Measurements from ENCODE around the gene NUP62CL. TPM values are rescaled to one million over a fixed set of nuclear protein-coding genes. Genes with fewer than 3 reads are reported as not detected.

The NUP62CL gene
- total RNA-seq, 2 experiments from 2014 or later = 10.6 to 37.6 TPM

- H3K4me1 ChIP-seq (ENCODE audit: insufficient read depth, low read length, poor library complexity, severe bottlenecking) = peaks cover 9% of the 10 kb centered on the region
- ChIA-PET CTCF (ENCODE audit: unreplicated experiment) (no interaction called here), POLR2A (interaction anchor here (0.8 to 1.2 kb wide), 2 partner anchors 11 to 332 kb away, joined by 3 to 4 read pairs; no protein-coding TSS in a partner anchor)
- BruUV-seq (replicated peaks) = no TSS peak
- no peaks in the 10 kb centered on the region; the same call in 1 of the 2 replicates for H4K20me1 ChIP-seq (ENCODE audit: insufficient read depth, low read length)
- peaks cover 26% of the 10 kb centered on the region for H3K36me3 ChIP-seq (ENCODE audit: insufficient read depth, low read length)
- peak overlapping the region; percentile 88 for H3K4me3 ChIP-seq (ENCODE audit: low read depth, low read length, poor library complexity, severe bottlenecking)
- H3K27ac ChIP-seq (ENCODE audit: low read depth, low read length, poor library complexity, severe bottlenecking) = no peak overlapping the region
- H3K4me2 ChIP-seq (ENCODE audit: low read length) = peak overlapping the region; percentile 86
- TF ChIP-seq EZH2phosphoT487 (IDR thresholded peaks at IDR 0.05; ENCODE audit: borderline replicate concordance, low read depth, low read length) = no peak
- TF ChIP-seq CTCF (conservative IDR thresholded peaks at IDR 0.05; ENCODE audit: low read length) = no peak
- H3K79me2 ChIP-seq (ENCODE audit: insufficient read depth, low read depth, low read length) = peaks cover 9% of the 10 kb centered on the region; the same call in 1 of the 2 replicates
- H2AFZ ChIP-seq (ENCODE audit: low read length) = peak overlapping the region; percentile 96; the same call in 1 of the 2 replicates
- intact Hi-C loops (cut with micrococcal nuclease; ENCODE audit: unreplicated experiment) = loop anchor here (5.0 to 10.0 kb wide), 2 partner anchors 88 to 114 kb away; partner anchors contain the start of genes DNAAF6, MORC4 and NUP62CL
- DNase-seq (ENCODE audit: low spot score) = no peak
- H3K9me2 ChIP-seq (ENCODE audit: insufficient read depth, low read length) = no peaks in the 10 kb centered on the region
- H3K9me3 ChIP-seq (ENCODE audit: low read length) = no peaks in the 10 kb centered on the region
These were observed 87.0 kb downstream of the NUP62CL start for GRCh38 chrX:107119283-107119682.

GRCh38 chrX:107118322-107119147 lies 87.7 kb downstream of the NUP62CL start, which contains the start of gene RBM41:
TSS of gene RBM41 (minus strand) at chrX:107118822. CDS start at chrX:107118773, 49 bp downstream.
- ChIA-PET POLR2A (interaction anchor here (0.8 to 1.2 kb wide), 2 partner anchors 10 to 332 kb away, joined by 3 to 4 read pairs; no protein-coding TSS in a partner anchor), CTCF (ENCODE audit: unreplicated experiment) (no interaction called here)
- H3K4me2 ChIP-seq (ENCODE audit: low read length) = peak within 1 kb of the TSS; percentile 86
- peaks cover 9% of the 10 kb centered on the region; the same call in 1 of the 2 replicates for H3K79me2 ChIP-seq (ENCODE audit: insufficient read depth, low read depth, low read length)
- H3K4me3 ChIP-seq (ENCODE audit: low read depth, low read length, poor library complexity, severe bottlenecking) = peak within 1 kb of the TSS; percentile 88
- no peaks in the 10 kb centered on the region for H3K9me3 ChIP-seq (ENCODE audit: low read length)
- peak within 1 kb of the TSS; percentile 96 for H2AFZ ChIP-seq (ENCODE audit: low read length)
- intact Hi-C loops (cut with micrococcal nuclease; ENCODE audit: unreplicated experiment) = loop anchor here (5.0 to 10.0 kb wide), 2 partner anchors 89 to 114 kb away; partner anchors contain the start of genes DNAAF6, MORC4 and NUP62CL
- TSS peak; percentile 52 for BruUV-seq (replicated peaks)
- H3K27ac ChIP-seq (ENCODE audit: low read depth, low read length, poor library complexity, severe bottlenecking) = peak within 1 kb of the TSS; percentile 34
- DNase-seq (ENCODE audit: low spot score) = peak; percentile 84
- no peaks in the 10 kb centered on the region for H3K9me2 ChIP-seq (ENCODE audit: insufficient read depth, low read length)
- no peaks in the 10 kb centered on the region; the same call in 1 of the 2 replicates for H4K20me1 ChIP-seq (ENCODE audit: insufficient read depth, low read length)
- no peak for TF ChIP-seq EZH2phosphoT487 (IDR thresholded peaks at IDR 0.05; ENCODE audit: borderline replicate concordance, low read depth, low read length)
- TF ChIP-seq CTCF (conservative IDR thresholded peaks at IDR 0.05; ENCODE audit: low read length) = no peak
- H3K36me3 ChIP-seq (ENCODE audit: insufficient read depth, low read length) = peaks cover 34% of the 10 kb centered on the region
- H3K4me1 ChIP-seq (ENCODE audit: insufficient read depth, low read length, poor library complexity, severe bottlenecking) = peaks cover 9% of the 10 kb centered on the region
